Erythroblast (primary cell): ENCODE measurements around the gene D2HGDH.

ENCODE experiments used
- GATA1 ChIP-seq: IDR thresholded peaks from 2 replicates; pipeline ENCODE4 v1.6.1; 2011; ENCODE audit warnings: low read depth, mild to moderate bottlenecking, control low read depth, low read length, moderate library complexity
- POLR2A ChIP-seq: IDR thresholded peaks from 2 replicates; pipeline ENCODE4 v1.6.1; 2011; ENCODE audit warnings: mild to moderate bottlenecking, low read length

DNA sequence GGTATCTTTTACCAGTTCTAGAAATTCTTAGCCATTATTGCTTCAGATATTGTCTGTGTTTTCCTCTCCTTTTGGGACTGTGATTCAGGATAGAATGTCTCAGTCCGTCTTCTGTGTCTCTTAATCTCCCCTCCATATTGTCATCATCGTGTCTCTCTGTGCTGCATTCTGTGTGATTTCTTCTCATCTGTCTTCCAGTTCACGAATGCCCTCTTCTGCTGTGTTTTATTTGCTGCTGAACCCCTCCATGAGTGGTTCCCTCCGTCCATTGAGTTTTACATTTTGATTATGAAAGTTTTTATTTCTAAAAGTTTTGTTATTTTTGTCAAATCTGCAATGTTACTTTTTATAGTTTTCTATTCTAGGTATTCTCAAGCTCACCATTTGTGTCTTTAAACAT, 11.7 kb downstream of the D2HGDH start:
- TF ChIP-seq POLR2A (no peak), GATA1 (no peak)
